ENCODE data around the gene LIFR.

The LIFR gene

GRCh38 chr5:38582975-38583319 lies 26.5 kb upstream of the LIFR start:
- no peak for TF ChIP-seq CTCF (IDR thresholded peaks at IDR 0.05; ENCODE audit: low read depth, low read length)
- no peak for DNase-seq (ENCODE audit: low read depth in 2 of 2)
- no peak overlapping the region for H3K4me3 ChIP-seq (replicated peaks in 1 of 2; ENCODE audit: low read depth in 2 of 2, low read length in 2 of 2)

- DNase-seq (ENCODE audit: low read depth in 2 of 2) = no peak
- TF ChIP-seq CTCF (IDR thresholded peaks at IDR 0.05; ENCODE audit: low read depth, low read length) = no peak
- H3K4me3 ChIP-seq (replicated peaks in 1 of 2; ENCODE audit: low read depth in 2 of 2, low read length in 2 of 2) = no peak overlapping the region
Measured at GRCh38 chr5:38582293-38582974, 26.0 kb upstream of the LIFR start.

- H3K4me3 ChIP-seq (replicated peaks in 1 of 2; ENCODE audit: low read depth in 2 of 2, low read length in 2 of 2) = no peak overlapping the region
- no peak for TF ChIP-seq CTCF (IDR thresholded peaks at IDR 0.05; ENCODE audit: low read depth, low read length)
Measured at GRCh38 chr5:38581597-38581996, 25.2 kb upstream of the LIFR start.

GRCh38 chr5:38579105-38579504 lies 22.7 kb upstream of the LIFR start:
- no peak overlapping the region for H3K4me3 ChIP-seq (replicated peaks in 1 of 2; ENCODE audit: low read depth in 2 of 2, low read length in 2 of 2)
- TF ChIP-seq CTCF (IDR thresholded peaks at IDR 0.05; ENCODE audit: low read depth, low read length) = no peak
- no peak for DNase-seq (ENCODE audit: low read depth in 2 of 2)

More at GRCh38 chr5:38581597-38581996, 25.2 kb upstream of the LIFR start:
- DNase-seq (ENCODE audit: low read depth in 2 of 2) = no peak

- peak in 1 of 2 donors; percentile 14 for DNase-seq (ENCODE audit: low read depth in 2 of 2)
Measured at GRCh38 chr5:38576961-38577684, 20.7 kb upstream of the LIFR start.

GRCh38 chr5:38576442-38576841 lies 20.0 kb upstream of the LIFR start:
- DNase-seq (ENCODE audit: low read depth in 2 of 2) = peak in 1 of 2 donors; percentile 37
- TF ChIP-seq CTCF (IDR thresholded peaks at IDR 0.05; ENCODE audit: low read depth, low read length) = no peak
- H3K4me3 ChIP-seq (replicated peaks in 1 of 2; ENCODE audit: low read depth in 2 of 2, low read length in 2 of 2) = no peak overlapping the region

More at GRCh38 chr5:38576961-38577684, 20.7 kb upstream of the LIFR start:
- TF ChIP-seq CTCF (IDR thresholded peaks at IDR 0.05; ENCODE audit: low read depth, low read length) = no peak
- no peak overlapping the region for H3K4me3 ChIP-seq (replicated peaks in 1 of 2; ENCODE audit: low read depth in 2 of 2, low read length in 2 of 2)

Measured in cardiac fibroblast (primary cell).